GM12892 (cell line): Measurements from ENCODE around the gene KRT33B.

Source experiments
- POLR2A ChIP-seq: IDR thresholded peaks from 2 replicates; pipeline ENCODE4 v1.6.1; 2011; ENCODE audit warnings: low read depth, low read length, control low read depth
- POLR2AphosphoS5 ChIP-seq: IDR thresholded peaks from 2 replicates; pipeline ENCODE4 v1.6.1; 2011; ENCODE audit warnings: low read depth, low read length, control low read depth
- TAF1 ChIP-seq: IDR thresholded peaks from 2 replicates; pipeline ENCODE4 v1.6.1; 2011; ENCODE audit warnings: low read depth, mild to moderate bottlenecking, control low read depth, low read length, borderline replicate concordance

DNA sequence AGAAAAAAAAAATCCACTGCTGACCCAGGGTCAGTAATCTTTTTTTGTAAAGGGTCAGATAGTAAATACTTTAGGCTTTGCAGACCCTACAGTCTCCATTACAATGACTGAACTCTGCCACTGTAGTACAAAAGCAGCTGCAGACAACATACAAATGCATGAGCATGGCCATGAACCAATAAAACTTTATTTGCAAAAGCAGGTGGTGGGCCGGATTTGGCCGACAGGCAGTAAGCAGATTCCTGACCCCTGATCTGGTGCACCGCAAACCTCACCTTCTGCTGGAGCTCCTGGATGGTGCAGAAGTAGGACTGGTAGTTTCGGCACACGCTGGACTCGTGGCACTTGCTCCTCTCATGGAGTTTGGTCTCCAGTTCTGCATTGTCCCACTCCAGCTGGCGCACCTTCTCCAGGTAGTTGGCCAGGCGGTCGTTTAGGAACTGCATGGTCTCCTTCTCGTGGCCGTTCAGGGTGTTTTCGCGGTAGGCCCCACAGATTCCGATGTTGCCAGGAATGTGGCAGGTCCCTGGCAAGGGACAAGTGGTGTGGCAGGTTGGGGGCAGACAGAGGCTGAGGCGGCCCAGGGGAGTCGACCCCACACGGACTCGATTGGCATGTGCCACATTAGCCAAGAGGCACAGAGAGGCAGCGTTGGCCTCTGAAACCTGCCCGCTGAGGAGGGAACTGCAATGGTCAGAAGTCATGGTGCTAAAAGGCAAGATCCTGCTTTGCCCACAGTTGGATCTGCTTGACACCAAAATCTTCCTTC, 41.6 kb upstream of the KRT33B start:
- TF ChIP-seq TAF1 (no peak), POLR2A (no peak), POLR2AphosphoS5 (no peak)
